HL-60/S4 (cell line): Measurements from ENCODE around the gene BMI1.

Experiments
- in situ Hi-C: fragments of 300-500 bp; cut with MboI; formaldehyde crosslinking; loops from 2 replicates; pipeline ENCODE4 v1.14.3; 2022; ENCODE audit warnings: low sequenced_read_pairs

Gene BMI1

GRCh38 chr10:22366435-22366703 is 45.5 kb downstream of the BMI1 start:
- in situ Hi-C loops: no loop called here

- in situ Hi-C loops: no loop called here
Observed at GRCh38 chr10:22366771-22367170, 45.9 kb downstream of the BMI1 start.

DNA sequence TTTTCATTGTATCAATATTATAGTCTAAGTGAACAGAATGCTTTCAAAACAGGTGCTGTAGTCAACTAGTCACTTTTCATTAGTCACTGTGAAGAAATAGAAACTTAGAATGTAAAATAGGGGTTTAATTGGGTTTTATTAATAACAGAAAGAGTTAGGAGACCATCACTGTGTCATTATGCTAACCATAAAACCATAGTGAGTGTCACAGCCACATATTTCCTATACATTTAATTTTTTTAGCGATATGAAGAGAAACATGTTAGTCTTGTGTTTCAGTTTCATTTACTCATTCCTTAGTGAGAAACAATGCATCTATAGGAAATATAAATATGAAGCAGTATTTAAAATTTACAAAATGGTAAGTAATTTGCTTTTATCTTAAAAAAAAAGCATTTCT is 46.6 kb downstream of the BMI1 start:
- in situ Hi-C loops: no loop called here

DNA sequence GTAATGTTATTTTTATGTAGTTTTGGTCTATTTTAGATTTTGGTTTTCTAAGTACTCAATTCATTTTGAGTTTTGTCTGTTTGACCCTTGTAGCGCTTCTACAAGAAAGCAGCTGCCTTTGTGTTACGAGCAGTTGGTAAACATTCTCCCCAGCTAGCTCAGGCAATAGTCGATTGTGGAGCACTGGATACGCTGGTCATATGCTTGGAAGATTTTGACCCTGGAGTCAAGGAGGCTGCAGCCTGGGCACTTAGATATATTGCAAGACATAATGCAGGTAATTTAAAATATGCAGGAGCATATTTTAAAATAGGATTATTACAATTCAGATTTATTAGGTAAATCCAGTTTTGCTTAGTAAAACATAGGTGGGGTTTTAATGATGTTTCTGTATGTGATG is 47.5 kb downstream of the BMI1 start:
- in situ Hi-C loops: no loop called here

GRCh38 chr10:22368981-22369380 is 48.1 kb downstream of the BMI1 start:
- in situ Hi-C loops: no loop called here

- in situ Hi-C loops: no loop called here
Observed at GRCh38 chr10:22369434-22370072, 48.7 kb downstream of the BMI1 start.

- in situ Hi-C loops: no loop called here
Observed at GRCh38 chr10:22370320-22370719, 49.4 kb downstream of the BMI1 start.

- in situ Hi-C loops: no loop called here
Observed at GRCh38 chr10:22372298-22372697, 51.4 kb downstream of the BMI1 start.

- in situ Hi-C loops: no loop called here
Observed at GRCh38 chr10:22372917-22373316, 52.0 kb downstream of the BMI1 start.

- in situ Hi-C loops: no loop called here
Observed at GRCh38 chr10:22374489-22375126, 53.7 kb downstream of the BMI1 start.

DNA sequence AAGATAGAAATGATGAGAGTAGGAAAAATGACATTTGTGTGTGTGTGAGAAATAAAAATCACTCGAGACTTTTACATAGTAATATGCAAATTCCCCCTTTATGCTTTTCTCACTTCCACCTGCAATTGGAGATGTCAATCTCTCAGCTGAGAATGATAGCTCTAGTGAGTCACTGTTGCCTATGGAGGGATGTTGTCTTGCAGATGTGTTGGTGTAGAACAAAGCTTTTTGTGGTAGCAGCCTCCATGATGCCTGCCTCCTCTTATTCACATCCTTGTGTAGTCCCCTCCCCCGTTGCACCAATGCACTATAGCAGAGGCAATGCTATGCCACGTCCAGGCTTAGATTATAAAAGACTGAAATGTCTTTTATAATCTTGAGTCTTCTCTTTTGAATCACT is 58.2 kb downstream of the BMI1 start:
- in situ Hi-C loops: no loop called here
